Panc1 (cell line): Measurements from ENCODE around the gene TMEM129. TPM values are rescaled to one million over a fixed set of nuclear protein-coding genes. Genes with fewer than 3 reads are reported as not detected.
"Not testable (repeated sequence)": the region's sequence is repeated elsewhere in the genome, so short reads cannot be mapped to it uniquely, and the experiment has no call there.

Experiments
- ATAC-seq: fragments of 200-7000 bp; cut with Tn5 transposase; 2 replicates; pipeline ENCODE4 v1.9.1; 2020; ENCODE audit warnings: mild to moderate bottlenecking, moderate library complexity
- BruUV-seq: library from RNA; stranded (reverse); fragments of 400-500 nt; replicated peaks from 2 replicates; lab custom pipeline; 2021; lab: Mats Ljungman, UMichigan
- CTCF ChIA-PET: fragments of 300-600 bp; sonication (Branson Sonifier 250); formaldehyde crosslinking; loops from one replicate; lab custom pipeline; 2022; ENCODE audit warnings: antibody characterized with exemption; lab: Charles Lee
- POLR2A ChIA-PET: fragments of 300-600 bp; sonication (Branson Sonifier 250); formaldehyde crosslinking; loops from one replicate; lab custom pipeline; 2022; ENCODE audit warnings: antibody characterized with exemption; lab: Charles Lee
- DNase-seq: peaks from one replicate; pipeline ENCODE4 v3.0.0-alpha.2; 2010; ENCODE audit warnings: low read depth, low spot score
- H3K27ac ChIP-seq: 2 replicates; pipeline ENCODE4 v1.5.1; 2011; ENCODE audit warnings: mild to moderate bottlenecking, low read length, inconsistent platforms
- H3K27me3 ChIP-seq: fragments of 200-500 bp; sonication (Bioruptor generic); 2 replicates; pipeline ENCODE4 v1.6.0; 2014; ENCODE audit warnings: low read length, inconsistent platforms; ENCODE audit not compliant: control insufficient read depth, insufficient read depth
- H3K36me3 ChIP-seq: fragments of 200-500 bp; sonication (Bioruptor generic); 2 replicates; pipeline ENCODE4 v1.5.1; 2014; ENCODE audit warnings: inconsistent platforms, mild to moderate bottlenecking, low read length, moderate library complexity; ENCODE audit not compliant: control insufficient read depth, insufficient read depth
- H3K4me1 ChIP-seq: 2 replicates; pipeline ENCODE4 v1.5.1; 2011; ENCODE audit warnings: inconsistent platforms, mild to moderate bottlenecking, low read length, moderate library complexity; ENCODE audit not compliant: control insufficient read depth, insufficient read depth
- H3K4me3 ChIP-seq, 2 experiments: 2 replicates each; pipeline ENCODE4 v1.5.1; 2011 to 2012; ENCODE audit warnings: low read depth in 2 of 2, low read length in 2 of 2, mild to moderate bottlenecking in 2 of 2, inconsistent platforms in 1 of 2, moderate library complexity in 1 of 2
- H3K9me3 ChIP-seq: fragments of 200-500 bp; sonication (Bioruptor generic); 2 replicates; pipeline ENCODE4 v1.5.1; 2014; ENCODE audit warnings: low read depth, mild to moderate bottlenecking, inconsistent platforms, low read length, moderate library complexity; ENCODE audit not compliant: control insufficient read depth, insufficient read depth
- CTCF ChIP-seq: fragments of 450-650 bp; IDR thresholded peaks from 2 replicates; pipeline ENCODE4 v1.5.1; 2017; ENCODE audit warnings: mild to moderate bottlenecking
- POLR2AphosphoS5 ChIP-seq: IDR thresholded peaks from 2 replicates; pipeline ENCODE4 v1.6.1; 2012; ENCODE audit warnings: mild to moderate bottlenecking, low read depth, low read length, moderate library complexity
- REST ChIP-seq, 2 experiments: IDR thresholded peaks; 2 replicates each; pipeline ENCODE4 v1.6.1; 2011 to 2012; ENCODE audit warnings: low read depth in 2 of 2, control low read depth in 1 of 2, low read length in 1 of 2, mild to moderate bottlenecking in 1 of 2, moderate library complexity in 1 of 2; ENCODE audit not compliant: insufficient read depth in 1 of 2
- SIN3A ChIP-seq: IDR thresholded peaks from 2 replicates; pipeline ENCODE4 v1.6.1; 2012; ENCODE audit warnings: low read depth, mild to moderate bottlenecking, low read length, moderate library complexity, borderline replicate concordance; ENCODE audit not compliant: insufficient read depth
- TCF7L2 ChIP-seq: IDR thresholded peaks from 2 replicates; pipeline ENCODE4 v1.6.1; 2011; ENCODE audit warnings: mild to moderate bottlenecking, low read depth, low read length, inconsistent platforms
- in situ Hi-C: cut with HindIII; loops from 2 replicates; pipeline ENCODE4 v1.10.0; 2016; ENCODE audit warnings: low sequenced_read_pairs, low pct_unique_long_range_greater_than_20kb
- intact Hi-C: fragments of 100-400 bp; cut with micrococcal nuclease; formaldehyde crosslinking; loops from one replicate; pipeline ENCODE4 v1.10.0; 2022; ENCODE audit not compliant: unreplicated experiment
- total RNA-seq: library from RNA; stranded (reverse); gene quantifications from one replicate; pipeline ENCODE4 v1.2.1, GENCODE V29; 2021; ENCODE audit not compliant: unreplicated experiment

TMEM129 gene
- total RNA-seq, 1 experiment from 2014 or later: 32.6 TPM

- intact Hi-C loops (no loop called here), in situ Hi-C loops (no loop called here)
- ATAC-seq (no peak), DNase-seq (no peak)
- Histone ChIP-seq H3K27ac (no peak overlapping the region), H3K4me3 (no peak overlapping the region), H3K36me3 (peaks cover 12% of the 10 kb centered on the region), H3K27me3 (no peaks in the 10 kb centered on the region), H3K9me3 (no peaks in the 10 kb centered on the region), H3K4me1 (peaks cover 23% of the 10 kb centered on the region)
- TF ChIP-seq TCF7L2 (no peak), SIN3A (no peak), POLR2AphosphoS5 (no peak), CTCF (no peak), REST (IDR thresholded peaks at IDR 0.05; ENCODE audit: insufficient read depth in 1 of 2, low read depth in 2 of 2, low read length in 1 of 2) (no peak)
- ChIA-PET POLR2A (interaction anchor here (0.6 kb wide), 1 partner anchor 43 kb away, joined by 8 read pairs; no protein-coding TSS in a partner anchor), CTCF (no interaction called here)
- no TSS peak for BruUV-seq
These were observed 15.4 kb downstream of the TMEM129 start for GRCh38 chr4:1705732-1706131.

GRCh38 chr4:1703867-1704266 lies 17.3 kb downstream of the TMEM129 start:
- intact Hi-C loops (no loop called here), in situ Hi-C loops (no loop called here)
- no peak overlapping the region for H3K4me3 ChIP-seq
- peaks cover 23% of the 10 kb centered on the region for H3K36me3 ChIP-seq
- POLR2A ChIA-PET: no interaction called here
- CTCF ChIA-PET: no interaction called here
- TF ChIP-seq CTCF: no peak
- TF ChIP-seq POLR2AphosphoS5: no peak
- H3K9me3 ChIP-seq: no peaks in the 10 kb centered on the region
- no TSS peak for BruUV-seq
- H3K27ac ChIP-seq: no peak overlapping the region
- DNase-seq: no peak
- no peak for ATAC-seq
- no peaks in the 10 kb centered on the region for H3K27me3 ChIP-seq
- peaks cover 12% of the 10 kb centered on the region for H3K4me1 ChIP-seq

DNA sequence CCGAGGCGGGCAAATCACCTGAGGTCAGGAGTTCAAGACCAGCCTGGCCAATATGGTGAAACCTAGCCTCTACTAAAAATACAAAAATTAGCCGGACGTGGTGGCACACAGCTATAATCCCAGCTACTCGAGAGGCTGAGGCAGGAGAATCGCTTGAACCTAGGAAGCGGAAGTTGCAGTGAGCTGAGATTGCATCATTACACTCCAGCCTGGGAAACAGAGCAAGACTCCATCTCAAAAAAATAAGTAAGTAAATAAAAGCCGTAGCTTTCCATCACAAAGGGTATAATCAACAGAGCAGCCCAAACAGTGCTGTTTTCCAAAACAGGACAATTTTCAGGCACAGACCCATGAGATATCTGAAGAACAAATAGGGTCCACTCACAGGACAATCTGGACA lies 19.5 kb downstream of the TMEM129 start:
- H3K4me3 ChIP-seq, ATAC-seq, DNase-seq, H3K9me3 ChIP-seq, in situ Hi-C loops, H3K27me3 ChIP-seq, H3K27ac ChIP-seq, CTCF ChIA-PET, intact Hi-C loops, H3K4me1 ChIP-seq, POLR2A ChIA-PET, BruUV-seq: not testable (repeated sequence)
- peaks cover 19% of the 10 kb centered on the region for H3K36me3 ChIP-seq
